Stimulated activated CD4-positive, alpha-beta T cell treated with anti-CD3 and anti-CD28 coated beads, Interleukin-1b, Interleukin-23, amount 100 ng/mL, for 48 hours (primary cell): ENCODE results near the gene C6orf89.

ENCODE experiments used
- DNase-seq: peaks from one replicate; pipeline ENCODE4 v3.0.0-alpha.2; 2020

C6orf89 gene

GRCh38 chr6:36852481-36853147 is 33.1 kb upstream of the C6orf89 start:
- no peak for DNase-seq

DNA sequence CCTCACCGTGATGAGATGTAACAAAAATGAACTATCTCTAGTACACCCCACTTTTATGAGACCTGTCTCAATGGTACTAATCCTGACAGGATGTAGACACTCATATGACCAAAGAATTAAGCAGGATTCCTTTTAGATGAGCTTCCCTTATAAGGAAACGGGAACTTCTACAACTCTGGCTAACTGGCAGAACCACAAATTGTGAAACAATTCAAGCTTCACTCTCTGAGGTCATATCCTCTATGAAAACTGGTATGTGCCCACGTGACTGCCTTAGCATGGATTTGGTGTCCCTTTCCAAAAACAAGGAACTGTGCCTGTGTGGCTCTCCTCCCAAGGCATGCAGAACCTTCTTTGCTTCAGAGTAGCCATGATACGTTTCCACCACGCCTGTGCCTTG is 32.4 kb upstream of the C6orf89 start:
- DNase-seq = no peak

- no peak for DNase-seq
These were observed 30.0 kb upstream of the C6orf89 start for GRCh38 chr6:36855750-36856149.

DNA sequence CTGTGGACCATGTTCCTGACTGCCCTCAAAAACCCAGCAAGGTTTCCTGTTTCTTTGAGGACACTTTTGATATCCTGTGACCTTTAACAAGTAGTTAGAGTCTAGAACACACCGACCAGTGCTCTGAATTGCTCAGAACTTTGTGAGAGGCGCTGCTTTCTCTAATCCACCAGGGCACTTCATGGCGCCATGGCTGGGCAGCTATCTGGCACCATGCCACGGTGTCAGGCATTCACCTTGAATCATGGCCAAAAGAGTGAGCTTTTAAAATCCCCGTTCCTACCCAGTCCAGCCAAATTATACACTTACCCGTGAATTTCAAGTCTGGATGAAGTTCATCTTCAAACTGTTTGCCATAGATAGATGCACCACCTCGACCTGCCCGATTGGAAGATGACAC is 29.5 kb upstream of the C6orf89 start:
- DNase-seq = no peak

DNA sequence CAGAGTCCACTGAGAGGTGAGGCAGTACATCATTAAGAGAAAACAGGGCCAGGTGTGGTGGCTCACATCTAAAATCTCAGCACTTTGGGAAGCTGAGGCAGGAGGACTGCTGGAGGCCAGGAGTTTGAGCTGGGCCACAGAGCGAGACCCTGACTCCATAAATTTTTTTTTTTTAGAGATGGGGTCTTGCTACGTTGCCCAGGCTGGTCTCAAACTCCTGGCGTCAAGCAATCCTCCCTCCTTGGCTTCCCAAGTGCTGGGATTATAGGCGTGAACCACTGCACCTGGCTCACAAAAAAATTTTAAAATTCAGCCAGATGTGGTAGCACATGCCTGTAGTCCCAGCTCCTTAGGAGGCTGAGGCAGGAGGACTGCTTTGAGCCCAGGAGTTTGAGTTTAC is 28.4 kb upstream of the C6orf89 start:
- DNase-seq = no peak

- DNase-seq = no peak
These were observed 27.3 kb upstream of the C6orf89 start for GRCh38 chr6:36858407-36858981.

DNA sequence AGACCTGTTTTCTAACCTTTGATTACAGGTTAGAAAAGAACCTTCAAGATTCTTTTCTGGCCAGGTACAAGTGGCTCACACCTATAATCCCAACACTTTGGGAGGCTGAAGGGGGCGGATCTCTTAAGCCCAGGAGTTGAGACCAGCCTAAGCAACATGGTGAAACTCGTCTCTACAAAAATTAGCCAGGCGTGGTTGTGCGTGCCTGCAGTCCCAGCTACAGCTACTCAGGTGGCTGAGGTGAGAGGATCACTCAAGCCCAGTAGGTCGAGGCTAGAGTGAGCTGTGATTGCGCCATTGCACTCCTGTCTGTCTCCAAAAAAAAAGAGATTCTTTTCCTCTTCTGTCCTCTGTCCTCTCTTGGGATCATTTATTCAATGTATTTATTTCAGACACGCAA is 25.6 kb upstream of the C6orf89 start:
- DNase-seq = no peak

DNA sequence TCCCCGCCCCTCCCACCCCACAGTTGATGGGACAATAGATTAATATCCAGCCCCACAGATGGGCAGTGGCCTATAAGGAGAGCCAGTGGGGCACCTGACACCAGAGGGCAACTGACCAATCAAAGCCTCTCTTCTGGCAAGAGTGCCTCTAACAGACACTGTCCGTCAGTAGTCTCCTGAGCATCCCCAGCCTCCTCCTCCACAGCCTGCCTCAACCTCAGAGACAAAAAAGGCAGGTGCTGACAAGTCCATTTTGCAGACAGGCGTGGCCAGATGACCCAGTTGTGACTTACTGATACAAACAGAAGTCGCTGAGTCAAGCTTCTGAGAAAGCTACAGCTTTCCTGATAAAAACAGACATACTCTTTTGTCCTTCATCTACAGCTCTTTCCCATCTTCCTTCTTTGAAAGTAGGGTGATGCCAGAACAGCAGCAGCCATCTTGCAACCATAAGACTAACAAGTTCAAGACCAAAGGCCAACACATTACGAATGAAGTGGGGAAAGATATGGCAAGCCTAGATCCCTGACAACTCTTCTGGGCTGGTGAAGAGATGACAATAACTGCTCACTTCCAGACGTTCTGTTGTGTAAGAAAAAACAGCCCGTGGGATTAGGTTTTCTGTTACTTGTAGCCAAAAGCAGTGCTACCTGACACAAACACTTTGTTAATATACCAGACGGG is 23.4 kb upstream of the C6orf89 start:
- no peak for DNase-seq

- DNase-seq = no peak
These were observed 22.8 kb upstream of the C6orf89 start for GRCh38 chr6:36862848-36863382.

DNA sequence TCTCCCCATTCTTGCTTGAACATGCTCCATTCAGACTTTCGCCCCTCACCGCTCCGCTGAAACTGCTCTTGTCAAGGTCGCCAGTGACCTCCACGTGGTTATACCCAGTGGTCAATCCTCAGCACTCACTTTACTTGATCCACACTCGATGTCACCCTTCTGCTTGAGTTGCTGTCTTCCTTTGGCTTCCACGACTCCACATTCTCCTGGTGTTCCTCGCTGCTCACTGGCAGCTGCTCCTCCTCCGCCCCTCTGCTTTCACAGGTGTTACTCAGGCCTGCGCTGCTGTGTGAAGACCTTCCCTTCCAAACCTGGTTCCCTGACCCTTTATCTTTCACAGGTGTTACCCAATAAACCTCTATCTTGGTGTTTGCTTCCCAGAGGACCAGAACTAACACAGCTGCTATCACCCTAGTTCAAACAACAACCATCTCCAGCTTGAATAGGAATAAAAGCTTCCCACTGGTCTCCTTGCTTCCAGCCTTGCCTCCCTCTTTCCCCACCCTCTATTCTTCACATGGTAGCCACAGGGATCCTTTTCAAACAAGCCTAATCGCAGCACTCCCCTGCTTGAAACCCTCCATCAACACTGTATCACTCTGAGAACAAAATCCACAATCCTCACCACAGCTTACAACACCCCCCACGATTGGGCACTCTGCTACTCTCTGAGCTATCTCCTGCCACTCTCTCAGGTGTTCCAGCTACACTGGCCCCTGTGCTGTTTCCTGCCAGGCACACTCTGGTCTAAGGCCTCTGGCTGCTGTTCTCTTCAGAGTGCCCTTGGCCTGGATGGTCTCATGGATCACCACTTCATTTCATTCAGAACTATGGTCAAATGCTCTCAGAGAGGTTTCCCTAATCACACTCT is 21.8 kb upstream of the C6orf89 start:
- no peak for DNase-seq

GRCh38 chr6:36865835-36866234 is 19.9 kb upstream of the C6orf89 start:
- no peak for DNase-seq

DNA sequence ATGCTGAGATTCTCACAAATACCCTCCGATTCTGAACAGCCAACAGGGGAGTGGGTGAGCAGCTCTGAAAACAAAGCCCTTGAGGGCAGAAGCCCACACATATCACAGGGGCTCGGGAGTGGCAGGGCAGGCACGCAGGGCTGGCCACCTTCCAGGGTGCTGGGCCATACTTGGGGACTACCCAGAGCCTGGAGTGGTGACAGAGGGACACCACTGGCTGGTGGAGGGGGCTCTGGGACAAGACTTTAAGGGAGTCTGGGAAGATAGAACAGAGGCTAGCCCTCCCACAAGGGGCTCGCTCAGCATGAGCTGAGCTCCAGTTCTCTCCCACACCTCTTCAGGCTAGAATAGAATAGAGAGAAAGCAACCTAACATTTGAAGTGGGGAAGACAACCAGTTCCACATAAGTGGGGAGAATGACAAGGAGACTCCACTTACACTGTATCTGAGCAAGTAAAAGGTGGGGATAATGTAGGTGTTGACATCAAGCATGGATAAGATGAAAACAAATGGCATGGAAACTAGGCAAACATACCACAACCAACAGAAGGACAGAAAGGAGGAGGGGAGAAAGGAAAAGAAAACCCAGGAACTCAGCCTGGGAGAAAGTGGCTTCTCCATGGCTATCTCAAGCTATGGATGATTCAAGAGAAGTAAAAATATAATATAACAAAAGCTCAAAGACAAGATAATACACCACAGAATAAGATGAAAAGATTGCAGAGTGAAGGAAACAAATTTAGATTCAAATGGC is 18.1 kb upstream of the C6orf89 start:
- DNase-seq = no peak

- DNase-seq = no peak
These were observed 14.1 kb upstream of the C6orf89 start for GRCh38 chr6:36871686-36872085.

GRCh38 chr6:36873115-36873514 is 12.6 kb upstream of the C6orf89 start:
- DNase-seq = no peak

GRCh38 chr6:36873612-36874442 is 11.9 kb upstream of the C6orf89 start:
- peak; percentile 19 for DNase-seq

DNA sequence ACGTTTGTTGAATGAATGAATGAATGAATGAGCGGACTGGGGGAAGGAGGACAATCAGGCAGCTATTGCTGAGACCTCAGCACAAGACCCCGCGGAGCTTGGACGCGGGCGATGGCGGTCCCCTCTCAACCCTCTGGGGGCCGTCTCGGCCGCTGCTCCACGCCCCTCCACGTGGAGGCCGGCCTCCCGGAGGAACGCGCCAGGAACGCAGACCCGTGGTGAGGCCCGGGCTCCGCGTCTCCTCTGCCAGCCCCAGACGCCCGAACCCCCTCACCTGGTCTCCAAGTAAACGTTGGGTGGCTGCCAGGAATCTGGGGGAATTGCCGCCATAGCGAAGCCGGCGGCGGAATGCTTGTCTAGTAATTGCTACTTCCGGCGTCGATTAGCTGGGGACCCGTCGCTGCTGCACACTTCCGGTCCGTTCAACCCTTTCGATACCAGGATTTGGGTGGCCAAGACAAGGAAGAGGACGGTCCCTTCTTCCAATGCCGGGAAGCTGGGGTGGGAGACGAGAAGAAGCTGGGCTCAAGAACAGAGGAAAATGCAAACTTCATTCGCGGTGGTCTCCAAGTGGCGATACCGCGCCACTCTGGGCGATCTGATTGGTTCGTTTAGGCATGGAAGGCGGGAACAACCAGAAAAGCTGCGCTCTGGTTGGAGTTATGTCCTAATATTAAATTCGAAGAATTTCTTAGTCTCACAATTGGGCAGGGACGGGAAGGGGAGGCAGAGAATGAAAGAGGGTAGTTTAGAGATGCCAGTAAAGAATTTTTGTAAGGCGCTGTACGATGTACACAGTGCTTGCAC is 11.1 kb upstream of the C6orf89 start, which contains the start of gene PPIL1:
Gene PPIL1 (minus strand): TSS at position 361 of the 807 bp plus-strand sequence. CDS start 31 bp downstream, at position 330.
- DNase-seq = peak; percentile 86

DNA sequence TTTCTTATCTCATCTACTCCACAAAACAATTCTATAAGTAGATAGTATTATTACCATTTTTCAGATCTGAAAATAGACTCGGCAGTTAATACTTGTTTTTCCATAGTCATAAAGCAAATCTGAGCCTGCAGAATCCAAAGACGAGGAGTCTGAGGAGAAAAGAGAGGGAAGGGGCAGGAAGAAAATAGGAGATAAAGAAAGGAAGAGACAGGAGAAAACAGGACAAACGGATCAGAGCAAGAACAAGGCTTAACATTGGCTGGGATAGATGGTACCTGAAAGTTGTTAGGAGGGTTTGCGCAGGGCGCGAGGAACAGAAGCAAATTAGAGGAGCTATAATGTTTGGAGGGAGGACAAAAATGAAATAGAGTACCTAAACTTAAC is 10.5 kb upstream of the C6orf89 start:
- no peak for DNase-seq

- DNase-seq = no peak
These were observed 1.1 kb upstream of the C6orf89 start for GRCh38 chr6:36884610-36885009.

- no peak for DNase-seq
These were observed 1.3 kb downstream of the C6orf89 start for GRCh38 chr6:36886950-36887618.

DNA sequence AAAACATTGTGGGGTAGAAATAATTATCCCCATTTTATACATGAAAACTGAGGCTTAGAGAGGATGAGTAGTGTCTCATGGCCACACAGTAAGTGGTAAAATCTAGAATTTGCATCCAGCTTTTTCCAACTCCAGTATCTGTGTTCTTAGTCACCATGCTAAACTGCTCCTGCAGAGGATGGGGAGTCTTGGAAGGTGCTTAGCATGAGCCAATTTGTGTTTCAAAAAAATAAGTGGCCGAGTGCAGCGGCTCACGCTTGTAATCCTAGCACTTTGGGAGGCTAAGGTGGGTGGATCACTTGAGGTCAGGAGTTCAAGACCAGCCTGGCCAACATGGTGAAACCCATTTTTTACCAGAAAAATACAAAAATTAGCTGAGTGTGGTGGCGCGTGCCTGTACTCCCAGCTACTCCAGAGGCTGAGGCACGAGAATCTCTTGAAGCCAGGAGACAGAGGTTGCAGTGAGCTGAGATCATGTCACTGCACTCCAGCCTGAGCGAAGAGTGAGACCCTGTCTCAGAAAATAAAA is 2.4 kb downstream of the C6orf89 start:
- no peak for DNase-seq
